ENCODE measurements around the gene KIF11. TPM values are rescaled to one million over a fixed set of nuclear protein-coding genes. Genes with fewer than 3 reads are reported as not detected.
"Not testable (repeated sequence)": the region's sequence is repeated elsewhere in the genome, so short reads cannot be mapped to it uniquely, and the experiment has no call there.

KIF11 gene
- total RNA-seq, 1 donor from 2014 or later, result not detected

DNA sequence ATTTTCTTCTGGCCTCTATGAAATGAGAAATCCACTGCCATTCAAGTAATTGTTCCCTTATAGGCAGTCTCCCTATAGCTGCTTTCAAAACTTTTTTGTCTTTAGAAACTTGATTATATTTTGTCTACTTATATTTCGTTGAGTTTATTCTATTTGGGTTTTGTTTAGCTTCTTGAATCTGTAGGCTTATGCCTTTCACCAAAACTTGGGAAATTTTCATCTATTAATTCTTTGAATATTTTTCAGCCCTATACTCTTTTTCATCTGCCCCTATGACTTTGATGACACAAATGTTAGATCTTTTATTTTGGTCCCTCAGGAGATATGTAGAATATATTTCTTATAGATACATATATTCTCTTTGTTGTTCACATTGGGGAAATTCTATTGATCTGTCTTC is 48.6 kb downstream of the KIF11 start:
- H3K27ac ChIP-seq, result no peak overlapping the region
- no peaks in the 10 kb centered on the region for H3K4me1 ChIP-seq
- no peak overlapping the region for H3K4me3 ChIP-seq
- H3K27me3 ChIP-seq, result no peaks in the 10 kb centered on the region
- no peaks in the 10 kb centered on the region for H3K36me3 ChIP-seq
- H3K9me3 ChIP-seq, result no peaks in the 10 kb centered on the region
- no peak for DNase-seq (ENCODE audit: low spot score in 2 of 2)
- TF ChIP-seq, protein P1, sequence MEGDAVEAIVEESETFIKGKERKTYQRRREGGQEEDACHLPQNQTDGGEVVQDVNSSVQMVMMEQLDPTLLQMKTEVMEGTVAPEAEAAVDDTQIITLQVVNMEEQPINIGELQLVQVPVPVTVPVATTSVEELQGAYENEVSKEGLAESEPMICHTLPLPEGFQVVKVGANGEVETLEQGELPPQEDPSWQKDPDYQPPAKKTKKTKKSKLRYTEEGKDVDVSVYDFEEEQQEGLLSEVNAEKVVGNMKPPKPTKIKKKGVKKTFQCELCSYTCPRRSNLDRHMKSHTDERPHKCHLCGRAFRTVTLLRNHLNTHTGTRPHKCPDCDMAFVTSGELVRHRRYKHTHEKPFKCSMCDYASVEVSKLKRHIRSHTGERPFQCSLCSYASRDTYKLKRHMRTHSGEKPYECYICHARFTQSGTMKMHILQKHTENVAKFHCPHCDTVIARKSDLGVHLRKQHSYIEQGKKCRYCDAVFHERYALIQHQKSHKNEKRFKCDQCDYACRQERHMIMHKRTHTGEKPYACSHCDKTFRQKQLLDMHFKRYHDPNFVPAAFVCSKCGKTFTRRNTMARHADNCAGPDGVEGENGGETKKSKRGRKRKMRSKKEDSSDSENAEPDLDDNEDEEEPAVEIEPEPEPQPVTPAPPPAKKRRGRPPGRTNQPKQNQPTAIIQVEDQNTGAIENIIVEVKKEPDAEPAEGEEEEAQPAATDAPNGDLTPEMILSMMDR (IDR thresholded peaks at IDR 0.05), result no peak
- intact Hi-C loops (cut with DNase I), result no loop called here

GRCh38 chr10:92644921-92645320 is 52.0 kb downstream of the KIF11 start:
- Histone ChIP-seq H3K27ac (no peak overlapping the region), H3K4me3 (no peak overlapping the region), H3K4me1 (no peaks in the 10 kb centered on the region), H3K36me3 (no peaks in the 10 kb centered on the region), H3K9me3 (no peaks in the 10 kb centered on the region), H3K27me3 (no peaks in the 10 kb centered on the region)
- intact Hi-C loops (cut with DNase I), result no loop called here
- DNase-seq (ENCODE audit: low spot score in 2 of 2), result no peak
- TF ChIP-seq, protein P1 (IDR thresholded peaks at IDR 0.05), result no peak

DNA sequence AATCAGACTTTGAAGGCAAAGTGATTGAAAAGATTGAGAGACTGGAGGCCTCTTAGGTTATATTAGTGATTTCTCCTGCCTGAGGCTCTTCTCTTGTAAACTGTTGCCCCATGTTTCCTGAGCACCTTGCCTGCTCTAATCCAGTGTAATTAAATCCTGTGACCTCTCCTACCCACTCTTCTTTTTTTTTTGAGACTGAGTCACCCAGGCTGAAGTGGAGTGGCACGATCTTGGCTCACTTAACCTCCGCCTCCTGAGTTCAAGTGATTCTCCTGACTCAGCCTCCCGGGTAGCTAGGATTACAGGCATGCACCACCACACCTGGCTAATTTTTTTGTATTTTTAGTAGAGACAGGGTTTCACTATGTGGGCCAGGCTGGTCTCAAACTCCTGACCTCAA is 57.9 kb downstream of the KIF11 start:
- H3K9me3 ChIP-seq; H3K4me3 ChIP-seq; DNase-seq (ENCODE audit: low spot score in 2 of 2); H3K27ac ChIP-seq; H3K36me3 ChIP-seq; H3K27me3 ChIP-seq; intact Hi-C loops (cut with DNase I); H3K4me1 ChIP-seq: not testable (repeated sequence)

DNA sequence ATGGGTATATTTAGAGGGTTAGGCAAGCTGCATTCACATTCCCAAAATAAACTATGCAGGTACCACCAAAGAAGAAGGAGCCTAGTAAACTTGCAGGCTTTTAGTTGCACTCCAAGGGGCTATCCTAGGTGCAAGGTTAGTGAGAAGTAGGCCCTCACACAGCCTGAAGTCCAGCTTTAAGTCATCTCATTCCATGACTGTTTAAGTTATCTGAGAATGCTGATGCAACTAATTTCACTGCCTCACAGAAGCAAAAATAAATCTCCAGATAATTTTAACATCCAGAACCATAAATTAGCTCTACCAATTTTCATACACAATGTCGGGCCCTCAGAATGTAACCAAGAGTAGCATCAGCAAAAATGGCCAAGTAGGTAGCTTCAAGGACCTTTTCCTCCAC is 62.5 kb downstream of the KIF11 start:
- Histone ChIP-seq H3K27me3 (no peaks in the 10 kb centered on the region), H3K9me3 (no peaks in the 10 kb centered on the region), H3K4me1 (no peaks in the 10 kb centered on the region), H3K36me3 (no peaks in the 10 kb centered on the region), H3K4me3 (no peak overlapping the region), H3K27ac (no peak overlapping the region)
- TF ChIP-seq, protein P1 (IDR thresholded peaks at IDR 0.05), result no peak
- DNase-seq (ENCODE audit: low spot score in 2 of 2), result no peak
- intact Hi-C loops (cut with DNase I), result no loop called here

DNA sequence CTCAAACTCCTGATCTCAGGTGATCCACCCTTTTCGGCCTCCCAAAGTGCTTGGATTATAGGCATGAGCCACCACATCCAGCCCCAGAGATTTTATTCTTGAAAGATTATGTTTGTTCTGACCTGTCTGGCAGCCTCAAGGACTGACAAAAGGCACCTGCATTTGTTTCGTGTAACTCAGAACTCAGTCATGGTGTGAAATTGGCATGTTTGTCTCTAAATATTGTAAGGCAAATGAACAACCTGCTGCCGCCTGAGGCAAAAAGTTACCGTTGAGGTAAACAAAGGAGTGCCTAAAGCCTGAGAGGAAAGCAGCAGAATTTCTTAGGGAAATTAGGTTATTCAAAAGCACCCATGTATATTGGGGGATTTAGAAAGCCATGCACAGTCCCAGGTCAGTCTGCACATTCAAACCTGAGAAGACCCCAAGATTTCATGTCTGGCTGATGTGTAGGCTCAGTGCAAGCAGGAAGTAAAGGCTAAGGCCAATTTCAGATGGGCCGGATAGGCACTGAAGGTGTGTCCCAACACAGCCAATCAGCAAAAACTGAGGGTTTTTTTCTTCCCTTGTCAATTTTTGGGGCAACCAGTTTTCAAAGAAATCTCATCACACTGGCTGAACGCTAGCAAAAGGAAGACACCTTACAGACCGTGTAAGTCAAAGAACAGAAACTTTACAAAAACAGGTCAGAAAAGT is 63.5 kb downstream of the KIF11 start:
- no peak for DNase-seq (ENCODE audit: low spot score in 2 of 2)
- Histone ChIP-seq H3K27me3 (no peaks in the 10 kb centered on the region), H3K9me3 (no peaks in the 10 kb centered on the region), H3K36me3 (no peaks in the 10 kb centered on the region), H3K4me1 (no peaks in the 10 kb centered on the region), H3K27ac (no peak overlapping the region), H3K4me3 (no peak overlapping the region)
- TF ChIP-seq, protein P1 (IDR thresholded peaks at IDR 0.05), result no peak
- intact Hi-C loops (cut with DNase I), result no loop called here

DNA sequence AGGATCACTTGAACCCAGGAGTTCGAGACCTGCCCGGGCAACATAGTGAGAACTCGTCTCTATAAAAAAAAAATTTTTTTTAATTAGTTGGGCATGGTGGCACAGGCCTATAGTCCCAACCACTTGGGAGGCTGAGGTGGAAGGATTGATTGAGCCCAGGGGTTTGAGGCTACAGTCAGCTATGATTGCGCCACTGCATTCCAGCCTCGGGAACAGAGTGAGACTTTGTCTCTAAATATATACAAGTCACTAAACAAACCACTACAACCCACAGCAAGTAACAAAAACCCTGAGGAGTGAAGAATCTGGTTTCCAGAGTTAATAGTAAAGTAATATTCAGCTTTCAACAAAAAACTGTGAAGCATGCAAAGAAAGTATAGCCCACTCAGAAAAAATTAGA is 64.1 kb downstream of the KIF11 start:
- no peak overlapping the region for H3K27ac ChIP-seq
- peaks cover 0 to 4% of the 10 kb centered on the region in 2 donors for H3K9me3 ChIP-seq
- H3K27me3 ChIP-seq, result no peaks in the 10 kb centered on the region
- TF ChIP-seq, protein P1 (IDR thresholded peaks at IDR 0.05), result no peak
- no peaks in the 10 kb centered on the region for H3K36me3 ChIP-seq
- no peak for DNase-seq (ENCODE audit: low spot score in 2 of 2)
- intact Hi-C loops (cut with DNase I), result no loop called here
- H3K4me1 ChIP-seq, result no peaks in the 10 kb centered on the region
- H3K4me3 ChIP-seq, result no peak overlapping the region

Data from ascending aorta (tissue), 2 donors.